HFFc6 (cell line): ENCODE data around the gene RALGPS2. TPM values are rescaled to one million over a fixed set of nuclear protein-coding genes. Genes with fewer than 3 reads are reported as not detected.

Source experiments
- DNase-seq: peaks from one replicate; pipeline ENCODE4 v3.0.0-alpha.2; 2018
- H3K27ac Mint-ChIP-seq: 2 replicates; pipeline ENCODE4 v1.8.0; 2020; ENCODE audit warnings: mild to moderate bottlenecking, mixed read lengths
- H3K27me3 Mint-ChIP-seq: 2 replicates; pipeline ENCODE4 v1.8.0; 2021; ENCODE audit warnings: mild to moderate bottlenecking, moderate library complexity, mixed read lengths; ENCODE audit not compliant: insufficient read depth
- H3K36me3 Mint-ChIP-seq: 2 replicates; pipeline ENCODE4 v1.8.0; 2021; ENCODE audit warnings: low read depth, mixed read lengths
- H3K4me1 Mint-ChIP-seq: 2 replicates; pipeline ENCODE4 v1.8.0; 2020; ENCODE audit warnings: low read depth, mixed read lengths
- H3K4me3 Mint-ChIP-seq: 2 replicates; pipeline ENCODE4 v1.8.0; 2020; ENCODE audit warnings: mild to moderate bottlenecking, moderate library complexity, mixed read lengths
- H3K9me3 Mint-ChIP-seq: 2 replicates; pipeline ENCODE4 v1.8.0; 2020; ENCODE audit warnings: mild to moderate bottlenecking, mixed read lengths
- total RNA-seq, 6 experiments: library from RNA; stranded (reverse); fragmentation: NEBNext Ultra II Directional; extraction: Animal tissue kit (Norgen Biotek cat#: 25700); gene quantifications; 2 replicates in 1 of 6; 3 replicates in 5 of 6; pipeline ENCODE4 v1.2.3, GENCODE V29; 2021
- TF ChIP-seq, protein P1 (sequence below): fragments of 200-600 bp; sonication (generic); IDR thresholded peaks from 2 replicates; pipeline ENCODE4 v1.5.0; 2021; ENCODE audit warnings: antibody characterized with exemption, mild to moderate bottlenecking

RALGPS2 gene
- total RNA-seq, 6 experiments from 2014 or later = 41.5 to 59.2 (median 48.9) TPM

DNA sequence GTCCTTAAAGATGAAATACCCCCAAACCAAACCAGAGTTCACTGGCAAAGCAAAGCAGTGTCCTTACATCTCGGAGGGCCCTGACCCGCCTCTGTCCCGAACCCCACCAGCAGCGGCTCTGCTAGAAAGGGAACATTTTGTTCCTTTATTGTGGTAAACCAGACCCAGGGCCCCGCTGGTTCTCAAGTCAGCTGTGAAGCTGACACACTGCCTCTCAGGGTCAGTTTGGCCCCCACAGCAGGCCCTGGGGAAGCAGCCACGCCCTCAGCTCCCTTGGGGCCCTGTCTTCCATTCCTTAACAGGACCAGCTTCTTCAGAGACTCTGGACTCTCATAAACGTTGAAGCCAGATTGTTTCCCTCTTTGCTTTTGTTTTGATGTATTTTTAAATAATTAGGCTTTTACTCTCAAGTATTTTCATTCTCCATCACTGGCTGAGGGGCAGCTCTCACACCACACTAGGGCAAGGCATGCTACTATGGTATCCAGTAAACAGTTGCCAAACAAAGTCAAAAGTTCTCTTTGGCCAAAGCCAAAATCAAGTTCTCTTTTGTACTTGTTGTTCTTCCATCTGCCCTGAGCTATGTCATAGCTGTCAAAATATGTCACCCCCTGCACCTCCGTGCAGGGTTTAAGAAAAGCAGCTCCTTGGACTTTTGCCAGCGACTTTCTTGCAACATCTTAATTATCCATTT is 207.0 kb downstream of the RALGPS2 start:
- H3K27me3 Mint-ChIP-seq = peaks cover 2% of the 10 kb centered on the region; the same call in 1 of the 2 replicates
- TF ChIP-seq, protein P1, sequence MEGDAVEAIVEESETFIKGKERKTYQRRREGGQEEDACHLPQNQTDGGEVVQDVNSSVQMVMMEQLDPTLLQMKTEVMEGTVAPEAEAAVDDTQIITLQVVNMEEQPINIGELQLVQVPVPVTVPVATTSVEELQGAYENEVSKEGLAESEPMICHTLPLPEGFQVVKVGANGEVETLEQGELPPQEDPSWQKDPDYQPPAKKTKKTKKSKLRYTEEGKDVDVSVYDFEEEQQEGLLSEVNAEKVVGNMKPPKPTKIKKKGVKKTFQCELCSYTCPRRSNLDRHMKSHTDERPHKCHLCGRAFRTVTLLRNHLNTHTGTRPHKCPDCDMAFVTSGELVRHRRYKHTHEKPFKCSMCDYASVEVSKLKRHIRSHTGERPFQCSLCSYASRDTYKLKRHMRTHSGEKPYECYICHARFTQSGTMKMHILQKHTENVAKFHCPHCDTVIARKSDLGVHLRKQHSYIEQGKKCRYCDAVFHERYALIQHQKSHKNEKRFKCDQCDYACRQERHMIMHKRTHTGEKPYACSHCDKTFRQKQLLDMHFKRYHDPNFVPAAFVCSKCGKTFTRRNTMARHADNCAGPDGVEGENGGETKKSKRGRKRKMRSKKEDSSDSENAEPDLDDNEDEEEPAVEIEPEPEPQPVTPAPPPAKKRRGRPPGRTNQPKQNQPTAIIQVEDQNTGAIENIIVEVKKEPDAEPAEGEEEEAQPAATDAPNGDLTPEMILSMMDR = no peak
- H3K9me3 Mint-ChIP-seq = no peaks in the 10 kb centered on the region
- DNase-seq = peak; percentile 13
- no peak overlapping the region for H3K27ac Mint-ChIP-seq
- no peaks in the 10 kb centered on the region for H3K36me3 Mint-ChIP-seq
- H3K4me3 Mint-ChIP-seq = no peak overlapping the region
- no peaks in the 10 kb centered on the region for H3K4me1 Mint-ChIP-seq

DNA sequence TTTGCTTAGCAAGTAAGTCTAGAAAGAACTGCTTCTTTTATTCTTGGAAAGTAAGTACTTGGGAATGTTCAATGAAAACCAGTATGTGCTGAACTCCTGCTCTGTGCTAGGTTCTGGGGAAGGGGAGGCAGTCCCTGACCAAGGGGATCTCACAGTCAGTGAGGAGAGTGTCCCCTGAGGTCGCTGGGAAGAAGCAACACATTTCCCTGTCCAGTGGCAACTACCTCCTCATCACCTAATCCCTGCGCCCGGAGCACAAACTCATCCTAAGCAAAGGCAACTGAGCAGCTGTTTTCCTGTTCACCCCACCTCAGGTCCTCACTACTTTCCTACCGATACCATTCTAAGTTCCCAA is 207.5 kb downstream of the RALGPS2 start:
- no peaks in the 10 kb centered on the region for H3K4me1 Mint-ChIP-seq
- DNase-seq = no peak
- peaks cover 2% of the 10 kb centered on the region; the same call in 1 of the 2 replicates for H3K27me3 Mint-ChIP-seq
- no peaks in the 10 kb centered on the region for H3K9me3 Mint-ChIP-seq
- no peak overlapping the region for H3K27ac Mint-ChIP-seq
- H3K36me3 Mint-ChIP-seq = no peaks in the 10 kb centered on the region
- TF ChIP-seq, protein P1 = no peak
- H3K4me3 Mint-ChIP-seq = no peak overlapping the region

DNA sequence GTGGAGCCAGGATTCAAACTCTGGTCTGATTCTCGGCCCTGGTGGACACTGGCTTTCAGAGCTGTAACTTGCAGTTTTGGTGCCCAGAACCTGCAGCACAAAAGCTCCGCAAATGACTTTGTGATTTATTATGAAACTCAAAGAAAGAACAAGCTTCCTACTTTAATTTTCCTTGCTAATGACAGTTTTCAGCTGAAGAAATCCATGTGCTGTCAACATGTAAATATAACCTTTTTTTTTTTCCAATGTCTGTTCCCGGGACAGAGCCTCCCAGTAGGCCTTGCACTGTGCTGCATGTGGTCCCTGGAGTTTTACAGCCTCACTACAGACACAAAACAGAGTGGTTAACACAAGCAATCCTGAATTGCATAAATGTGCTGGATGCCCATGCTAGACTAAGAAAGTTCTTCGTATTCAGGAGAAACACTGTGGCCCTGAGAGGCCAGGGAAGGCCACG is 208.1 kb downstream of the RALGPS2 start:
- Mint-ChIP-seq H3K4me1 (peaks cover under 1% of the 10 kb centered on the region; the same call in 1 of the 2 replicates), H3K4me3 (no peak overlapping the region), H3K36me3 (no peaks in the 10 kb centered on the region), H3K9me3 (no peaks in the 10 kb centered on the region), H3K27ac (no peak overlapping the region), H3K27me3 (peaks cover 5% of the 10 kb centered on the region)
- DNase-seq = no peak
- TF ChIP-seq, protein P1 = no peak

DNA sequence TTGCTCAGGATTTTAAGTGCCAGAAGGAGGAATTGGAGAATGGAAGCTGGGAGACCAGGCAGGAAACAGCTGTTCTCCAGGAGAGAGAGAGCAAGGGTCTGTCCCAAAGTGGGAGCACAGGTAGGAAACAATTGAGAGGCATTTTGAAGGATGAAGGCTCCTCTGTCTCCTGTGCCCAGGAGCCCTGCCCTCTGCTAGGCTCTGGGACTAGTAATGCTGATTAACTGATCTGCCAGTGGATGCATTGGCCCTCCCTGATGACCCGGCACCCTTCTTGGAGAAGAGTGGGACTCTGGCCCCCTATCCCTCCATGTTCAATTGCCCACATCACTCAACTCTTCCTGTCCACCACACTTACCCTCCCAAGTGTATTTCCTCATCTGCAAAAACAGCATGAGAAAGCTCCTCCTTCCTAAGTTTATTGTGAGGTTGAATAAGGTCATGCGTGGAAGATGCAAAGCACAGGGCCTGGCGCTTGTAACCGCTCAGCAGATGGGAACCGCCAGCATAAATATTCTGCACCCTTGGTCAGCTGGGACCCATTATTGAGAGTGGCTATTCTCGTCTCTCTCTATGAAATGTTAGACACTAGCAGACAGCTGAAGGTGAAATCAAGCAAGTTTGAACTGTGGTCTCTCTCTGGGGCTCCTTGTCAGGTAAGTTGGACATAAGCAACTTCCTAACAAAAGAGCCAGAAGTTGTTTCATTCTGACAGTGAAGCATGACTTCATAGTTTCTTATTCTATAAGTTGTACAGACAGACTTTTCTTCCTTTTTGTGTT is 208.9 kb downstream of the RALGPS2 start:
- peaks cover 8% of the 10 kb centered on the region; the same call in 1 of the 2 replicates for H3K4me1 Mint-ChIP-seq

DNA sequence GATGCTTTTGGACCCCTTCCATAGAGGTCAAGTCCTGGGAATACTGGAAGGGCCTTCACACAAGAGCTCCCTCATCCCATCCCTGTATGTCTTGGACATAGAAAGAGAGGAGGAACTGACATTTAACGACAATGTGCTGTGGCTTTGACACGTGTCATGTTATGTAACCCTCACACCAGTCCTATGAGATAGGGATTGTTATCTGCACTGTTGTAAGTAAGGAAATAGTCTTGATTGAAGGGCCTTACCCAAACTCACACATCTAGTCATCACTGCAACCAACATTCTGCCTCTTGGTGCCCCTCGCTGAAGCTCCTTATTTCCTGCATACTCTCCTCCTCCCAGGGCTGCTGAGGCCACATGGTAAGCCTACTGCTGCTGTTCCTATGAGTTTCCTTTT is 209.5 kb downstream of the RALGPS2 start:
- peaks cover 15% of the 10 kb centered on the region for H3K4me1 Mint-ChIP-seq
- no peak overlapping the region for H3K4me3 Mint-ChIP-seq
- TF ChIP-seq, protein P1 = no peak
- no peaks in the 10 kb centered on the region for H3K36me3 Mint-ChIP-seq
- DNase-seq = no peak
- peaks cover 13% of the 10 kb centered on the region for H3K27me3 Mint-ChIP-seq
- H3K27ac Mint-ChIP-seq = no peak overlapping the region
- no peaks in the 10 kb centered on the region for H3K9me3 Mint-ChIP-seq

More for the DNA sequence above, 208.9 kb downstream of the RALGPS2 start:
- Mint-ChIP-seq H3K4me3 (no peak overlapping the region), H3K27me3 (peaks cover 11% of the 10 kb centered on the region), H3K36me3 (no peaks in the 10 kb centered on the region), H3K9me3 (no peaks in the 10 kb centered on the region), H3K27ac (no peak overlapping the region)
- DNase-seq = no peak
- TF ChIP-seq, protein P1 = no peak
